ENCODE results near the gene PCDH12.

The PCDH12 gene

DNA sequence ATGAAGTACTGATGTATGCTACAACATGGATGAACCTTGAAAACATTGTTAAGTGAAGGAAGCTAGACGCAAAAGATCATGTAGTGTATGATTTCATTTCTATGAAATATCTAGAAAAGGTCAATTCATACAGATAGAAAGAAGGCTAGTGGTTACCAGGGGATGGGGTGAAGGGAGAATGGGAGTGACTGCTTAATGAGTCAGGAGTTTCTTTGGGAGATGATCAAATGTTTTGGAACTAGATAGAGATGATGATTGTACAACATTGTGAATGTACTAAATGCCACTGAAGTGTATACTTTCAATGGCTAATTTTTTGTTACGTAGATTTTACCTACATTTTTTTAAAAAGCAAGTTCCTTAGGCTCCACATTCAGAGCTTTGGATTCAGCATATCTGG, 49.2 kb downstream of the PCDH12 start:
- DNase-seq (ENCODE audit: low spot score): no peak

DNA sequence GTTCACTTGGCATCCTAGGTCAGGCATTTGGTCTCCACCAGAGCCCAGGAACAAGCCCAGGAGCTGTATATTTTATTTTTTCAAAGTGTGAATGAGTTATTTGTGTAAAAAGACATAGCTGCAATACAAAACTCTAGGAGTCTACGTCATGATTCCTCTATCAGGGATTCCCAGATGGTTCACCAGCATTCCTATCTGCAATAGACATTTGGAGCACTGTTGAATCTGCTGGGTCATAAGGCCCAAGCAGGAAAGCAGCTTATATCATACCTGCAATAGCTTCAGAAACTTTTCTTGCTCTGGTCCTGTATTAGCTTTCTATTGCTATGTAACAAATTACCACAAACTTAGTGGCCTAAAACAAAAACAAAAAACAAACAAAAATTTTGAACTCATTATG, 51.0 kb downstream of the PCDH12 start:
- DNase-seq (ENCODE audit: low spot score): no peak

DNA sequence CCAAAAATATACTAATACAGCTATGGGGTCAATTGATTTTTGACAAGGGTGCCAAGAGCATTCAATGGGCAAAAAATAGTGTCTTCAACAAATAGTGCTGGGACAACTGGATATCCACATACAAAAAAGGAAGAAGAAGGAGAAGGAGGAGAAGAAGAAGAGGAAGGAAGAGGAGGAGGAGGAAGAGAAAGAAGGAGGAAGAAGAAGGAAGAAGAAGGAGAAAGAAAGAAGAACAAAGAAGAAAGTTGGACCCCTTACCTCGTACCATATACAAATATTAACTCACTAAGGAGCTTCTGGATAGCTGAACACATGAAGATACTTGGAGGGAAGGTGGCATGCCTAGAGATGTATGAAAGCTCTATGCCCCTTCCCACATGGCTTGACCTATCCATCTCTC, 51.5 kb downstream of the PCDH12 start:
- no peak for DNase-seq (ENCODE audit: low spot score)

GRCh38 chr5:141904551-141904950, 53.5 kb downstream of the PCDH12 start:
- DNase-seq (ENCODE audit: low spot score): no peak

- no peak for DNase-seq (ENCODE audit: low spot score)
These were observed 54.7 kb downstream of the PCDH12 start for GRCh38 chr5:141903261-141903660.

- DNase-seq (ENCODE audit: low spot score): no peak
These were observed 55.8 kb downstream of the PCDH12 start for GRCh38 chr5:141902015-141902814.

DNA sequence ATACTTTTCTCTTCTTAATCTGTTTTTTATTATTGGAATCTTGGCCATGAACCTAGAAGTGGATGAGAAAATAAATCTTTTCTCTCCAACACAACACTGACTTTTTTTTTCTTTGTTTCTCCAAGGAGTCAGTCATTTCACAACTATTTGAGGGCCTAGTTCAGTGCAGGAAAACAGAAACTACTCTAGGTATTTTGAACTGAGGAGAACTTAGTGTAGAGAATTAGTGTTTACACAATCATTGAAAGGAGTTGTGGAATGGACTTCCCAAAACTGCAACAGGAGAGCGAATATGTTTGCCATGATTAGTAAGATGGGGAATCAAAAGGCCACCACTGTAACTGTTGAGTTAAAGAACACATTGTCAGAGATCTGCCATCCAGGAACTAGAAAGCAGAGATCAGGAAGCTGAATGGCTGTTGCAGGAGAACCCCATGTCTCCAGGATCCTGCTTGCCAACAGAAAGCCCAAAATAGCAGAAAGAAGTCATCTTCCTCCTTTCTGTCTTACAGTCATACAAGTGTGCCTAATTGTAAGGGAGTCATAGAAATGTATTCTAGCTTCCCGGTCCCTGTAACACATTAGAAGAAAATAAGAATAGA, 59.5 kb downstream of the PCDH12 start:
- no peak for DNase-seq (ENCODE audit: low spot score)

DNA sequence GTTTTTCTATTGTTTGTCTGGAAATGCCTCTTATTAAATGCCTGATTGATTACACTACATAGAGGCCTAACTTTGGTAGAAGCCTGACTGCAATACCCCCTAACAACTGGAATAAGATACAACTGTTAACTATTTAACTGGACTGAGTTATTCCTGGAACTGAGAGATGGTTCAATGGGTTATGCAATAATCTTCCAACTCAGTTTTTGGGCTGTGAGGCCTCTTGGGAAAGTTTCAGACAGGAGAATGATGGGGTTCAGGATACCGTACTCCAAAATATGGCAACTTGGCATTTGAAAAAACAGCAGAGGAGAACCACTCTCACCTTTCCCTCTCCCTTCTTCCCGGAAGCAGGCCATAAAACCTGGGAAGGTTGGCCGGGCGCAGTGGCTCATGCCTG, 60.6 kb downstream of the PCDH12 start:
- DNase-seq (ENCODE audit: low spot score): no peak
